Measurements from ENCODE around the gene RUFY3.

- TF ChIP-seq CTCF (IDR thresholded peaks at IDR 0.05) (no peak), POLR2A (IDR thresholded peaks at IDR 0.05) (no peak)
Measured at GRCh38 chr4:70801265-70801809, 79.6 kb downstream of the RUFY3 start.

All from testis (tissue), 2 donors.